GM18867 (cell line): ENCODE measurements around the gene MAN2A1.

Experiments
- ATAC-seq: cut with Tn5 transposase; IDR thresholded peaks from one replicate; pipeline ENCODE4 v1.9.1; 2021; ENCODE audit warnings: mild to moderate bottlenecking, moderate library complexity; ENCODE audit not compliant: unreplicated experiment

The MAN2A1 gene

DNA sequence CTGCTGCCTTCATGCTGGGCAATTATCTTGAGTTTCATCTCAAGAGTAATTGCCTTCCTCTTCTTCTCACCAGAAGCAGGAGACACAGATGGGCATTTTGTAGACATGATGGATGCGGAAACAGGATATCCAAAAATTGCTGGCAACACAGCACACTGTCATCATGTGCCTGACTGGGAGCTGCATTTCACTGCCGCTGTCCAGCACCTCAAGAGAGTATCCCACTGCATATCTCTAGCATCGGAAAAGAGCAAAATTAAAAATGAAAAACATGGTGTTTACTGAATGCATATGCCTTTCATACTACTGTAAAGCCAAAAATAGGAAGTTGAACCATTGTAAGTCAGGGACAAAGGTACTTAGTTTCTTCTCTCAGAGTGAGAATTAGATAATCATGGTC, 210.7 kb downstream of the MAN2A1 start:
- ATAC-seq = no peak

- no peak for ATAC-seq
Observed at GRCh38 chr5:109900911-109901627, 211.3 kb downstream of the MAN2A1 start.

- ATAC-seq = no peak
Observed at GRCh38 chr5:109901628-109901981, 211.9 kb downstream of the MAN2A1 start.

- no peak for ATAC-seq
Observed at GRCh38 chr5:109903061-109903460, 213.3 kb downstream of the MAN2A1 start.

DNA sequence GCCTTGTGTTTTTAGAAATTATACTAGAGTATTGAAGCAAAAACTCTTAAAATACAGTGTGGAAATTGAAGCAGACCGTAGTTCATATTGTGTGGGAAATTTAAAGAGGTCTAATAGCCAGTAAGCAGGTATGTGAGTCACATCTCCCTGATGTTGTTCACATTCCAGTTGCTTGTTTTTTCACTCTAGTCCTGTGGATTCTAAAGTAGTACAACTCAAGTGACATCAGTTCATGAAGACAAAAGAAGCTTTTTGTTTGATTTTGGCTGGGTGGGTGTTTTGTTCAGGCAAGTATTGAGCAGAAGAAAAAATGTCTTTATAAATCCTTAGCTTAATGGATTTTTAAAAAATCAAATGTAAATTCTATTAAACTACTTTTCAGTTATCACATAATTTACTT, 216.2 kb downstream of the MAN2A1 start:
- no peak for ATAC-seq

DNA sequence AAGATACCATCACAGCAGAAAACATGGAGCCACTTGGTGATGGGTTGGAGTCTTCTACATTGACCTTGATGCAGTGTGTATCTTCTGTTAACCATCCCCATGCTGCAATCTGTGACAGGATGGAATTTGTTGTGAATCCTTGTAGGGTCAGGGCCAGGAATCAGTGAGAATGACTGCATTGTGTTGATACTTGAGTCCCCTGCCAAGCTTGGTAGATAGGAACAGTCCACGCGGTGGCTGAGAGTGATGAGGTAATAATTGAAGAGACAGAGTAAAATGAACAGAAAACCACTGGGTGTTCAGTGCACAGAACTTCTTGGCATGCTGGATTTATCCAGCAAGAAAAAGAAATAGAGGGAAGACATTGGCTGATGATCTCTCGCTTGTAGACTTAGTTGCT, 217.5 kb downstream of the MAN2A1 start:
- no peak for ATAC-seq

GRCh38 chr5:109907731-109908130, 218.0 kb downstream of the MAN2A1 start:
- ATAC-seq = no peak

DNA sequence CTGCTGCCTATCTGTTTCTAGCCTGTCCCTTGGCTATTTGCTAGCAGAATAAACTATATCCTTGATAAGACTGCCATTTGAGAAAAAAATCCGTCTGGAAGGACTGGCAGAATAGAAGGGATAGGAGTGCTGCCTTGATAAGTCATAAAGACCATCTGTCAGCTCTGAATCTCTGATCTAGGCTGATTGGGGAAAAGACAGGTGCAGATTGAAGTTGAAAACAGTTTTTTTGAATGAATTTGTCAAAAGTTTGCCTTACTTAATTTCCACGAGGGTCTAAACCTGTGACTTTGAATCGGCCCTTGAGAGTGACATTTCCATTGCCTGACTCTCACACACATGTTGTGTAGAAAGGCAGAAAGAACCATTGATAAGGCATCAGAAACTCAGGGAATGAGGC, 218.6 kb downstream of the MAN2A1 start:
- ATAC-seq = no peak

DNA sequence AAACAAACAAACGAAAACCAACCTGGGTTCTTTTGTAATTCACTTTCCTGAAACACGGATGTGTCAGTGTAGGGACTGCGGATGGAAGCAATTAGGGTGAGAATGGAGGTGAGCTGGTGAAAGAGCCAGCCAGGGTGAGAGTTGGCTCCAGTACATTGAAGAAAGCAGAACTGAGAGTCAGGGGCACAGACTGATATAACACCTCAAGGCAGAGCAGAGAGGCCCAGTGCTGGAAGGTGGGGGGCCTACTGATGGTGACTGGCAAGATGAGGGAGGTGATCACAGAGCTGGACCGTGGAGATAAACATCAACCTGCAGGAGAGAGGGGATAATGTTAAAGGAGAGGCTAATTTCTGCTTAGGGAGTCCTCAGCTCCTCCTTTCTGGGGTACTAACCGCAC, 221.1 kb downstream of the MAN2A1 start:
- ATAC-seq = peak; percentile 96

DNA sequence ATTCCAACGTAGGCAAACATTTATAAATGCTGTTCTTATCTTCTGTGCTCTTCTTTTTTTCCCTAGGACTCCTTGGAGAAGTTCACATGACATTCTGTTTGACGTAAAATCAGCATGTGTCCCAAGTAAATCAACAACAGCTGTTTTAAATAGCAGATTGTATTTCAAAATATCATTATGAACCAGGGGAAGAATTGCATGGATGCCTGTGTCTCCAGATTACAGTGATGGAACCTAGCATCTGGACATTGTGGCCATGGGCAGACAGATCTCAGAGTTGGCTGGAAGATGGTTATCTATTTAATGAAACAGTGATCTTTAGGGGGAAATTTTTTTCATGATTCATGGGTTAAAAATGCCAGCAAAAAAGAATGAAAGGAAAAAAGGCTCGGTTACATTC, 222.0 kb downstream of the MAN2A1 start:
- ATAC-seq = no peak

- ATAC-seq = no peak
Observed at GRCh38 chr5:109914906-109915305, 225.2 kb downstream of the MAN2A1 start.

DNA sequence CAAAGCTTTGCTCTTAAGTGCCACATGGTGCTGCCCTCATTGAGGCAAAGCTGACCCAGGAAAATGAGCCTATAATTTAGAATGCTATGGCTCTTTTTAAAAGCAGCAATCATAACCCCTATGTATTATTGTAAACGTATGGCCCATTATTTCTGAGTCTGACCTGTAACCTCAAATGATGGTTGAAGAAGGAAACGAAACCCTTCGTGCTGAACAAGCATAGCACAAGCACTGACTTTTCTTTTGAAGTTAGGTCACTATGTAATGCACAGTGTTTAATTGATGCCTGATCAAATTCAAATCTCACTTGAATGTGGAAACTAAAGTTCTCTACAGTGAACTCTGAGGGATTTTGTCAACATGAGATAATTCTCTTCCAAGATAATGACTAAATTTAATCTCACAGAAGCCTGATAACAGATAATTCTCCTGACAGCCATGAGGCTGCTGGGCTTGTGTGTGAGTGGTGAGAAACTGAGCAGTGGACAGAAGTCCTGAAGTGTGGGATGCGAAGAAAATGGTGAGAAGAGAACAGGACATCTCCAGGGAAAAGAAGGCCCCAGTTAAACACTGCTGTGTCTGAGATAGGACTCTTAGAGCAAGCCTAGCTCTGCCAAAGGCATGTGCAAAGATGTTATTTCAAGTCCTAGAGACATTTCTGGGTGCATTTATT, 226.9 kb downstream of the MAN2A1 start:
- ATAC-seq = no peak
